ENCODE measurements around the gene SCAF1.

DNA sequence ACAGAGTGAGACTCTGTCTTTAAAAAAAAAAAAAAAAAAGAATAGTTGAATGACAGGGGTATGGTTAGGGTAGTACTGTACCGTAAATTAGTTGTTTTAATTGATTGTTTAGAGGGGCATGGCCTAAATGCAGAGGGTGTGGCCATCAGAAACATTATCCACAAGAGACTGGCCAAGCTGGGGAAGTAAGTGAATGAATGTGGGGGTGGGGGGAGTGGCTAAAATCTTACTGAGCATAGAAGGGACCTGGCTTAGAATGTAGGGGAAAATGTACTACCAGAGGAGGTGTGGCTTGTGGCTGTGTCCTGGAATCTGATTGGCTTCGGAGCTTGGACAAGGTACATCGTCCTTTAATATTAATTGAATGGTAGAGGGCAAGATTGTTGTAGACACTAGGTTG, 27.5 kb downstream of the SCAF1 start:
- TF ChIP-seq HDAC2 (IDR thresholded peaks at IDR 0.05) (no peak), CHD4 (IDR thresholded peaks at IDR 0.05; ENCODE audit: borderline replicate concordance) (no peak), EP300 (IDR thresholded peaks at IDR 0.05) (no peak), ZNF302 (CRISPR knock-in tag; IDR thresholded peaks at IDR 0.05) (no peak), POLR2A (IDR thresholded peaks at IDR 0.05; ENCODE audit: low read length) (no peak), BHLHE40 (IDR thresholded peaks at IDR 0.05; ENCODE audit: low read depth, low read length) (no peak)
- TF ChIP-seq, protein P1, sequence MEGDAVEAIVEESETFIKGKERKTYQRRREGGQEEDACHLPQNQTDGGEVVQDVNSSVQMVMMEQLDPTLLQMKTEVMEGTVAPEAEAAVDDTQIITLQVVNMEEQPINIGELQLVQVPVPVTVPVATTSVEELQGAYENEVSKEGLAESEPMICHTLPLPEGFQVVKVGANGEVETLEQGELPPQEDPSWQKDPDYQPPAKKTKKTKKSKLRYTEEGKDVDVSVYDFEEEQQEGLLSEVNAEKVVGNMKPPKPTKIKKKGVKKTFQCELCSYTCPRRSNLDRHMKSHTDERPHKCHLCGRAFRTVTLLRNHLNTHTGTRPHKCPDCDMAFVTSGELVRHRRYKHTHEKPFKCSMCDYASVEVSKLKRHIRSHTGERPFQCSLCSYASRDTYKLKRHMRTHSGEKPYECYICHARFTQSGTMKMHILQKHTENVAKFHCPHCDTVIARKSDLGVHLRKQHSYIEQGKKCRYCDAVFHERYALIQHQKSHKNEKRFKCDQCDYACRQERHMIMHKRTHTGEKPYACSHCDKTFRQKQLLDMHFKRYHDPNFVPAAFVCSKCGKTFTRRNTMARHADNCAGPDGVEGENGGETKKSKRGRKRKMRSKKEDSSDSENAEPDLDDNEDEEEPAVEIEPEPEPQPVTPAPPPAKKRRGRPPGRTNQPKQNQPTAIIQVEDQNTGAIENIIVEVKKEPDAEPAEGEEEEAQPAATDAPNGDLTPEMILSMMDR (IDR thresholded peaks at IDR 0.05): no peak
